Sigmoid colon (tissue), 4 donors: ENCODE data around the gene PPP4C.

Experiments used
- EP300 ChIP-seq, 4 donors: sonication (generic); formaldehyde crosslinking; IDR thresholded peaks; one replicate each; pipeline ENCODE4 v1.6.1; 2017; ENCODE audit warnings: antibody characterized with exemption in 4 of 4
- POLR2AphosphoS5 ChIP-seq, 4 donors: sonication (generic); formaldehyde crosslinking; IDR thresholded peaks; one replicate each; pipeline ENCODE4 v1.6.1; 2017; ENCODE audit warnings: antibody characterized with exemption in 4 of 4
- TF ChIP-seq, protein P1 (sequence below), 4 experiments: fragments of 450-650 bp in 3 of 4; fragments of 200-600 bp in 1 of 4; IDR thresholded peaks; one replicate each; pipeline ENCODE4 v1.5.1; 2016 to 2019; ENCODE audit warnings: antibody characterized with exemption in 4 of 4, mild to moderate bottlenecking in 3 of 4, moderate library complexity in 2 of 4

DNA sequence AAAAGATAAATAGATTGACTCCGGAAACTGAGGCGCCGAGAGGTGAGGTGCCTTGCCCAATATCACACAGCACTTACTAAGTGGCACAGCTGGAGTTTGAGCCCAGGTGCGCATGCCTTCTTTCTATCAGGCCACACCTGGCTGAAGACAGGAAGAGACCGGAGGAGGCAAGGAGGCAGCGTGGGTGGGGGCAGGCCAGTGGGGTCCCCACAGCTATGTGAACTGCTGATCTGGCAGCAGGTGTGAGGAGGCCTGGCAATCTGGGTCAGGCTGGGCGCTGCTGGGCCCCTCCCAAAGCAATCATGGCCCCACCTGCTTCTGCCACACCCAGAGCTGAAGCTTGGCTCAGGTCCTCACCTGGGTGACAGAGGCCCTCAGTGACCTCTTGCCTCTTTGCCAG lies 39.4 kb downstream of the PPP4C start:
- no peak for TF ChIP-seq POLR2AphosphoS5 (IDR thresholded peaks at IDR 0.05)
- TF ChIP-seq, protein P1, sequence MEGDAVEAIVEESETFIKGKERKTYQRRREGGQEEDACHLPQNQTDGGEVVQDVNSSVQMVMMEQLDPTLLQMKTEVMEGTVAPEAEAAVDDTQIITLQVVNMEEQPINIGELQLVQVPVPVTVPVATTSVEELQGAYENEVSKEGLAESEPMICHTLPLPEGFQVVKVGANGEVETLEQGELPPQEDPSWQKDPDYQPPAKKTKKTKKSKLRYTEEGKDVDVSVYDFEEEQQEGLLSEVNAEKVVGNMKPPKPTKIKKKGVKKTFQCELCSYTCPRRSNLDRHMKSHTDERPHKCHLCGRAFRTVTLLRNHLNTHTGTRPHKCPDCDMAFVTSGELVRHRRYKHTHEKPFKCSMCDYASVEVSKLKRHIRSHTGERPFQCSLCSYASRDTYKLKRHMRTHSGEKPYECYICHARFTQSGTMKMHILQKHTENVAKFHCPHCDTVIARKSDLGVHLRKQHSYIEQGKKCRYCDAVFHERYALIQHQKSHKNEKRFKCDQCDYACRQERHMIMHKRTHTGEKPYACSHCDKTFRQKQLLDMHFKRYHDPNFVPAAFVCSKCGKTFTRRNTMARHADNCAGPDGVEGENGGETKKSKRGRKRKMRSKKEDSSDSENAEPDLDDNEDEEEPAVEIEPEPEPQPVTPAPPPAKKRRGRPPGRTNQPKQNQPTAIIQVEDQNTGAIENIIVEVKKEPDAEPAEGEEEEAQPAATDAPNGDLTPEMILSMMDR (IDR thresholded peaks at IDR 0.05), result no peak
- TF ChIP-seq EP300 (IDR thresholded peaks at IDR 0.05), result no peak
